Tibial nerve (tissue), 4 donors: Measurements from ENCODE around the gene MAP4K1. TPM values are rescaled to one million over a fixed set of nuclear protein-coding genes. Genes with fewer than 3 reads are reported as not detected.
"Not testable (repeated sequence)": the region's sequence is repeated elsewhere in the genome, so short reads cannot be mapped to it uniquely, and the experiment has no call there.

Experiments
- DNase-seq, 2 donors: peaks; one replicate each; pipeline ENCODE4 v3.0.0-alpha.2; 2019; ENCODE audit warnings: low spot score in 2 of 2
- H3K27ac ChIP-seq, 4 donors: fragments of 200-600 bp; sonication (generic) in 3 of 4; one replicate each; pipeline ENCODE4 v1.5.1; 2017 to 2019; ENCODE audit warnings: mild to moderate bottlenecking in 1 of 4
- H3K27me3 ChIP-seq, 2 donors: fragments of 200-600 bp; sonication (generic) in 1 of 2; one replicate each; pipeline versions ENCODE4 v1.5.1 to v1.6.0; 2017 to 2019
- H3K36me3 ChIP-seq, 3 donors: fragments of 200-600 bp; sonication (generic); one replicate each; pipeline ENCODE4 v1.5.1; 2018 to 2019
- H3K4me1 ChIP-seq, 4 donors: fragments of 200-600 bp; sonication (generic) in 3 of 4; one replicate each; pipeline ENCODE4 v1.5.1; 2017 to 2019
- H3K4me3 ChIP-seq, 4 donors: fragments of 200-600 bp; sonication (generic) in 3 of 4; one replicate each; pipeline ENCODE4 v1.5.1; 2017 to 2019; ENCODE audit warnings: mild to moderate bottlenecking in 1 of 4, moderate library complexity in 1 of 4
- H3K9me3 ChIP-seq, 4 donors: fragments of 200-600 bp; sonication (generic) in 3 of 4; one replicate each; pipeline ENCODE4 v1.5.1; 2017 to 2019
- EP300 ChIP-seq, 2 donors: sonication (generic); formaldehyde crosslinking; IDR thresholded peaks; one replicate each; pipeline ENCODE4 v1.6.1; 2017; ENCODE audit warnings: antibody characterized with exemption in 2 of 2, mild to moderate bottlenecking in 1 of 2
- POLR2A ChIP-seq, 2 donors: fragments of 450-650 bp; IDR thresholded peaks; one replicate each; pipeline ENCODE4 v1.6.1; 2017; ENCODE audit warnings: antibody characterized with exemption in 2 of 2, mild to moderate bottlenecking in 2 of 2, moderate library complexity in 2 of 2
- WGBS, 2 donors: methylation state at CpG; one replicate each; pipeline ENCODE4 v1.1.5; 2018; 5-methylcytosine and 5-hydroxymethylcytosine counted together
- total RNA-seq, 4 donors: library from RNA; depleted of rRNA; stranded (reverse); fragments of >200 nt; gene quantifications; one replicate each; pipeline ENCODE4 v1.1.0, GENCODE V29; 2016
- TF ChIP-seq, protein P1 (sequence below), 5 experiments: fragments of 200-600 bp in 3 of 5; fragments of 450-650 bp in 2 of 5; sonication (generic) in 3 of 5; IDR thresholded peaks; one replicate each; pipeline ENCODE4 v1.5.1; 2016 to 2019; ENCODE audit warnings: antibody characterized with exemption in 5 of 5, mild to moderate bottlenecking in 3 of 5, moderate library complexity in 2 of 5

The MAP4K1 gene
- total RNA-seq, 4 donors from 2014 or later: 2.5 to 10.0 (median 8.8) TPM

DNA sequence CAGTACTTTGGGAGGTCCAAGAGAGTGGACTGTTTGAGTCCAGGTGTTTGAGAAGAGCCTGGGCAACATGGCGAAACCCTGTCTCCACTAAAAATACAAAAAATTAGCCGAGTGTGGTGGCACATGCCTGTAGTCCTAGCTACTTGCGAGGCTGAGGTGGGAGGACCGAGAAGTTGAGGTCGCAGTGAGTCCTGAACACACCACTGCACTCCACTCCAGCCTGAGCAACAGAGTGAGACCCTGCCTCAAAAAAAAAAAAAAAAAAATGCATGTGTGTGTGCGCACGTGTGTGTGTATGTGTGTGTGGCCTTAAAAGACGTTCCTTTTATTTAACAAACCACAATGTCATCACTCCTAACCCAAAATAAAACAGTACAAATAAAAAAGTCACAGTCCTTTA, 62.6 kb downstream of the MAP4K1 start:
- WGBS, 2 donors: 77 to 82% methylated on average over 8 of the region's 8 CpGs

GRCh38 chr19:38554676-38555141, 63.0 kb downstream of the MAP4K1 start:
- no peak for TF ChIP-seq POLR2A (IDR thresholded peaks at IDR 0.05)
- TF ChIP-seq EP300 (IDR thresholded peaks at IDR 0.05): no peak
- TF ChIP-seq, protein P1, sequence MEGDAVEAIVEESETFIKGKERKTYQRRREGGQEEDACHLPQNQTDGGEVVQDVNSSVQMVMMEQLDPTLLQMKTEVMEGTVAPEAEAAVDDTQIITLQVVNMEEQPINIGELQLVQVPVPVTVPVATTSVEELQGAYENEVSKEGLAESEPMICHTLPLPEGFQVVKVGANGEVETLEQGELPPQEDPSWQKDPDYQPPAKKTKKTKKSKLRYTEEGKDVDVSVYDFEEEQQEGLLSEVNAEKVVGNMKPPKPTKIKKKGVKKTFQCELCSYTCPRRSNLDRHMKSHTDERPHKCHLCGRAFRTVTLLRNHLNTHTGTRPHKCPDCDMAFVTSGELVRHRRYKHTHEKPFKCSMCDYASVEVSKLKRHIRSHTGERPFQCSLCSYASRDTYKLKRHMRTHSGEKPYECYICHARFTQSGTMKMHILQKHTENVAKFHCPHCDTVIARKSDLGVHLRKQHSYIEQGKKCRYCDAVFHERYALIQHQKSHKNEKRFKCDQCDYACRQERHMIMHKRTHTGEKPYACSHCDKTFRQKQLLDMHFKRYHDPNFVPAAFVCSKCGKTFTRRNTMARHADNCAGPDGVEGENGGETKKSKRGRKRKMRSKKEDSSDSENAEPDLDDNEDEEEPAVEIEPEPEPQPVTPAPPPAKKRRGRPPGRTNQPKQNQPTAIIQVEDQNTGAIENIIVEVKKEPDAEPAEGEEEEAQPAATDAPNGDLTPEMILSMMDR (IDR thresholded peaks at IDR 0.05): no peak
- 71 to 77% methylated on average over 3 of the region's 3 CpGs for WGBS, 2 donors
- DNase-seq: no peak
- H3K4me1 ChIP-seq: peaks cover 0 to 6% (median 0%) of the 10 kb centered on the region in 4 donors
- H3K27ac ChIP-seq: no peak overlapping the region
- H3K27me3 ChIP-seq: peaks cover 0 to 3% of the 10 kb centered on the region in 2 donors
- H3K4me3 ChIP-seq: no peak overlapping the region
- H3K9me3 ChIP-seq: no peaks in the 10 kb centered on the region
- peaks cover 0 to 10% (median 0%) of the 10 kb centered on the region in 3 donors for H3K36me3 ChIP-seq

More for the DNA sequence above, 62.6 kb downstream of the MAP4K1 start:
- H3K9me3 ChIP-seq: no peaks in the 10 kb centered on the region
- no peak overlapping the region for H3K27ac ChIP-seq
- TF ChIP-seq, protein P1 (IDR thresholded peaks at IDR 0.05): no peak
- TF ChIP-seq EP300 (IDR thresholded peaks at IDR 0.05): no peak
- TF ChIP-seq POLR2A (IDR thresholded peaks at IDR 0.05): no peak
- DNase-seq: no peak
- H3K36me3 ChIP-seq: peaks cover 0 to 10% (median 0%) of the 10 kb centered on the region in 3 donors
- peaks cover 0 to 3% of the 10 kb centered on the region in 2 donors for H3K27me3 ChIP-seq
- no peak overlapping the region for H3K4me3 ChIP-seq
- peaks cover 0 to 6% (median 0%) of the 10 kb centered on the region in 4 donors for H3K4me1 ChIP-seq

DNA sequence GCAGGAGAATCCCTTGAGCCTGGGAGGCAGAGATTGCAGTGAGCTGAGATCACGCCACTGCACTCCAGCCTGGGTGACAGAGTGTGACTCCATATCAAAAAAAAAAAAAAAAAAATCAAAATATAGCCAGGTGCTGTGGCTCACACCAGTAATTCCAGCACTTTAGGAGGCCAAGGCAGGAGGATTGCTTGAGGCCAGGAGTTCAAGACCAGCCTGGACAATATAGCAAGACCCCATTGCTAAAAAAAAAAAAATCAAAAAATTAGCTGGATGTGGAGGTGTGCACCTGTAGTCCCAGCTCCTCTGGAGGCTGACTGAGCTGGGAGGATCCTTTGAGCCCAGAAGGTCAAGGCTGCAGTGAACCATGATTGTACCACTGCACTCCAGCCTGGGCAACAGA, 64.5 kb downstream of the MAP4K1 start:
- not testable (repeated sequence) for H3K4me3 ChIP-seq, DNase-seq, H3K4me1 ChIP-seq, H3K9me3 ChIP-seq, H3K27ac ChIP-seq, H3K27me3 ChIP-seq
- WGBS, 2 donors: 91 to 100% methylated on average over 1 of the region's 1 CpG
- H3K36me3 ChIP-seq: peaks cover 0 to 15% (median 0%) of the 10 kb centered on the region in 3 donors

DNA sequence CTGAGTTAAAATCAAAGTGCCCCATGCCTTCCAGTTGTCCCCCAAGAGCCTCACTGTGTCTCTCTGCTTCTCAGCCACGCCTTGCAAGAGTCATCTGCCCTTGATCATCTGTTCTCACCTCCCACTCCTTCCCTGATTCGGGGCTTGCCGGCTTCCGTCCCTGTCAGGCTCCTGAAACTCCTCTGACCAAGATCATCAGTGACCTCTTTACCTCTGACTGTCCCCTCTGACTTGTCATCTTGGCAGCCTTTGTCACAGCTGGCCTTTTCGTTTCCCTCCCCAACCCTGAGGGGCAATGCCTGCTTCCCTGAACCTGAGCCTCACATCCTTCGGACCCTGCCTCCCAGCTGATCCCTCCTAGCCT, 66.3 kb downstream of the MAP4K1 start:
- TF ChIP-seq EP300 (IDR thresholded peaks at IDR 0.05): no peak
- no peak for TF ChIP-seq POLR2A (IDR thresholded peaks at IDR 0.05)
- TF ChIP-seq, protein P1 (IDR thresholded peaks at IDR 0.05): no peak
- H3K27me3 ChIP-seq: peaks cover 0 to 3% of the 10 kb centered on the region in 2 donors
- WGBS, 2 donors: 66 to 72% methylated on average over 6 of the region's 6 CpGs
- H3K4me1 ChIP-seq: no peaks in the 10 kb centered on the region
- no peak for DNase-seq
- no peak overlapping the region for H3K27ac ChIP-seq
- no peak overlapping the region for H3K4me3 ChIP-seq
- H3K36me3 ChIP-seq: peaks cover 0 to 21% (median 0%) of the 10 kb centered on the region in 3 donors
- no peaks in the 10 kb centered on the region for H3K9me3 ChIP-seq

DNA sequence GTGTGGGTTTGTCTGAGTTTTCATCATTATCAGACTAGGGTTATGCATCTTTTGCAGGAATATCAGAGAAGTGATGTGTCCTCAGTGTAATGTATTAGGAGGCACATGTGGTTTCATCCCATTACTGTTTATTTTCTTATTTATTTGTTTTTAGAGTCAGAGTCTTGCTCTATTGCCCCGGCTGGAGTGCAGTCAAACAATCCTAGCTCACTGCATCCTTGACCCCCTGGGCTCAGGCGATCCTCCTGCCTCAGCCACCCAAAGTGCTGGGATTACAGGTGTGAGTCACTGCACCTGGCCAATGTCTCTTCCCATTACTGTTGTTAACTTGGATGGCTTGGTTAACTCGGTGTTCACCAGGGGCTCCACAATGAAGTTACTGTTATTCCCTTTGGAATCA, 67.4 kb downstream of the MAP4K1 start:
- no peaks in the 10 kb centered on the region for H3K4me1 ChIP-seq

GRCh38 chr19:38549942-38550341, 67.8 kb downstream of the MAP4K1 start:
- TF ChIP-seq POLR2A (IDR thresholded peaks at IDR 0.05): no peak
- TF ChIP-seq EP300 (IDR thresholded peaks at IDR 0.05): no peak
- TF ChIP-seq, protein P1 (IDR thresholded peaks at IDR 0.05): no peak
- Histone ChIP-seq H3K36me3 (peaks cover 0 to 21% (median 0%) of the 10 kb centered on the region in 3 donors), H3K4me3 (no peak overlapping the region), H3K9me3 (no peaks in the 10 kb centered on the region), H3K27me3 (peaks cover 0 to 3% of the 10 kb centered on the region in 2 donors), H3K4me1 (no peaks in the 10 kb centered on the region), H3K27ac (no peak overlapping the region)
- WGBS, 2 donors: 83 to 94% methylated on average over 4 of the region's 4 CpGs
- no peak for DNase-seq

More for the DNA sequence above, 67.4 kb downstream of the MAP4K1 start:
- no peaks in the 10 kb centered on the region for H3K9me3 ChIP-seq
- H3K4me3 ChIP-seq: no peak overlapping the region
- peaks cover 0 to 3% of the 10 kb centered on the region in 2 donors for H3K27me3 ChIP-seq
- TF ChIP-seq POLR2A (IDR thresholded peaks at IDR 0.05) (no peak), EP300 (IDR thresholded peaks at IDR 0.05) (no peak)
- no peak overlapping the region for H3K27ac ChIP-seq
- DNase-seq: no peak
- 59 to 60% methylated on average over 3 of the region's 3 CpGs for WGBS, 2 donors
- H3K36me3 ChIP-seq: peaks cover 0 to 21% (median 0%) of the 10 kb centered on the region in 3 donors
